ENCODE results near the gene GOLGA5. TPM values are rescaled to one million over a fixed set of nuclear protein-coding genes. Genes with fewer than 3 reads are reported as not detected.

The GOLGA5 gene
- total and polyA plus RNA-seq, 2 of the 13 experiments (the other 11 are each of a cell fraction or from before 2014, with no cell fraction given): 31.0 to 40.0 TPM

GRCh38 chr14:92877757-92878431 lies 83.8 kb downstream of the GOLGA5 start (continued):
- TF ChIP-seq KIAA2018 (CRISPR knock-in tag; IDR thresholded peaks at IDR 0.05; ENCODE audit: borderline replicate concordance) (no peak), RXRA (CRISPR knock-in tag; IDR thresholded peaks at IDR 0.05) (peak; percentile 86), PHF8 (CRISPR knock-in tag; IDR thresholded peaks at IDR 0.05) (peak; percentile 28; the same call in 1 of the 2 replicates), ZNF574 (CRISPR knock-in tag; IDR thresholded peaks at IDR 0.05) (peak; percentile 28; the same call in 1 of the 2 replicates), ELK4 (CRISPR knock-in tag; IDR thresholded peaks at IDR 0.05; ENCODE audit: borderline replicate concordance) (no peak), ARID5B (CRISPR knock-in tag; IDR thresholded peaks at IDR 0.05) (peak; percentile 69), ZMYM3 (CRISPR knock-in tag; IDR thresholded peaks at IDR 0.05) (peak; percentile 56; the same call in 1 of the 2 replicates), POLR2AphosphoS2 (IDR thresholded peaks at IDR 0.05; ENCODE audit: low read depth, low read length) (no peak), ONECUT2 (CRISPR knock-in tag; IDR thresholded peaks at IDR 0.05) (peak; percentile 78), HOXA3 (CRISPR knock-in tag; IDR thresholded peaks at IDR 0.05) (peak; percentile 69), ZNF12 (CRISPR knock-in tag; IDR thresholded peaks at IDR 0.05) (peak; percentile 10; the same call in 1 of the 2 replicates)

All from HepG2 (cell line).